GM12878 (cell line): ENCODE data around the gene MIEN1. TPM values are rescaled to one million over a fixed set of nuclear protein-coding genes. Genes with fewer than 3 reads are reported as not detected.

Experiments used
- ATAC-seq: fragments of 200-7000 bp; cut with Tn5 transposase; 3 replicates; pipeline ENCODE4 v1.9.1; 2020; ENCODE audit warnings: mild to moderate bottlenecking, moderate library complexity
- BruUV-seq: library from RNA; stranded (reverse); fragments of 400-500 nt; replicated peaks from 2 replicates; lab custom pipeline; 2021; lab: Mats Ljungman, UMichigan
- CTCF ChIA-PET: fragments of 300-600 bp; sonication (Branson Sonifier 250); formaldehyde crosslinking; extraction: SDS; loops from one replicate; lab custom pipeline; 2021; ENCODE audit warnings: inconsistent platforms; lab: Yijun Ruan, JAX
- POLR2A ChIA-PET: fragments of 350-600 bp; formaldehyde crosslinking; extraction: SDS; loops from one replicate; lab custom pipeline; 2021; ENCODE audit warnings: inconsistent platforms; lab: Charles Lee
- RAD21 ChIA-PET: fragments of 300-600 bp; sonication (Branson Sonifier 250); formaldehyde crosslinking; loops from one replicate; lab custom pipeline; 2023; ENCODE audit warnings: antibody characterized with exemption; ENCODE audit not compliant: unreplicated experiment; lab: Charles Lee
- SMC1A ChIA-PET: fragments of 300-600 bp; sonication (Branson Sonifier 250); formaldehyde crosslinking; loops from one replicate; lab custom pipeline; 2023; ENCODE audit not compliant: unreplicated experiment, uncharacterized antibody; lab: Charles Lee
- DNase-seq: peaks from one replicate; pipeline ENCODE4 v3.0.0-alpha.2; 2011; ENCODE audit warnings: low read depth, low spot score
- FAIRE-seq: peaks from 3 replicates; lab custom pipeline; 2011; peaks lifted over from hg19 to GRCh38; lab: Jason Lieb, UNC
- H2AFZ ChIP-seq: 2 replicates; pipeline ENCODE4 v1.6.0; 2011; ENCODE audit warnings: low read depth, low read length, control low read depth; ENCODE audit not compliant: control insufficient read depth
- H3K27ac ChIP-seq: 2 replicates; pipeline ENCODE4 v1.5.1; 2011; ENCODE audit warnings: control low read depth; ENCODE audit not compliant: control insufficient read depth, insufficient read depth
- H3K27me3 ChIP-seq, 2 experiments: replicated peaks in 1 of 2; 2 replicates each; pipeline versions ENCODE4 v1.6.0 to v1.6.1; 2011; ENCODE audit warnings: low read length in 1 of 2; ENCODE audit not compliant: control insufficient read depth in 2 of 2, insufficient read depth in 2 of 2
- H3K36me3 ChIP-seq, 2 experiments: 2 replicates each; pipeline ENCODE4 v1.5.1; 2011; ENCODE audit warnings: low read length in 1 of 2; ENCODE audit not compliant: control insufficient read depth in 2 of 2, insufficient read depth in 2 of 2
- H3K4me1 ChIP-seq: 2 replicates; pipeline ENCODE4 v1.6.1; 2011; ENCODE audit warnings: mild to moderate bottlenecking, low read length, moderate library complexity, mixed read lengths; ENCODE audit not compliant: control insufficient read depth, insufficient read depth
- H3K4me2 ChIP-seq: 2 replicates; pipeline ENCODE4 v1.6.0; 2011; ENCODE audit warnings: control low read depth; ENCODE audit not compliant: control insufficient read depth, insufficient read depth
- H3K4me3 ChIP-seq: fragments of 200-600 bp; sonication (generic); 2 replicates; pipeline ENCODE4 v1.5.1; 2016
- H3K79me2 ChIP-seq: 2 replicates; pipeline ENCODE4 v1.6.0; 2011; ENCODE audit warnings: low read length; ENCODE audit not compliant: control insufficient read depth, insufficient read depth
- H3K9ac ChIP-seq: 2 replicates; pipeline ENCODE4 v1.8.0; 2011; ENCODE audit warnings: low read length, control low read depth, mixed read lengths; ENCODE audit not compliant: control insufficient read depth, insufficient read depth
- H3K9me3 ChIP-seq: replicated peaks from 3 replicates; pipeline ENCODE4 v1.5.1; 2011; ENCODE audit warnings: mild to moderate bottlenecking, low read length; ENCODE audit not compliant: control insufficient read depth, insufficient read depth
- H4K20me1 ChIP-seq: 2 replicates; pipeline ENCODE4 v1.6.0; 2011; ENCODE audit not compliant: control insufficient read depth, insufficient read depth
- CEBPZ ChIP-seq: fragments of 150-350 bp; IDR thresholded peaks from 2 replicates; pipeline ENCODE4 v1.6.1; 2016; ENCODE audit warnings: low read depth, low read length
- SUZ12 ChIP-seq: fragments of 200-600 bp; sonication (generic); IDR thresholded peaks from one replicate; pipeline ENCODE4 v1.6.1; 2018; ENCODE audit warnings: antibody characterized with exemption, mild to moderate bottlenecking; ENCODE audit not compliant: unreplicated experiment
- WGBS: methylation state at CpG from one replicate; pipeline ENCODE4 v1.1.6; 2016; ENCODE audit warnings: low lambda C conversion rate; ENCODE audit not compliant: insufficient replicate concordance, insufficient coverage; ENCODE audit errors: missing lambda C conversion rate; 5-methylcytosine and 5-hydroxymethylcytosine counted together
- in situ Hi-C: fragments of 300-500 bp; cut with MboI; formaldehyde crosslinking; loops from 9 replicates; pipeline ENCODE4 v1.14.3; 2018; ENCODE audit warnings: mixed read lengths
- intact Hi-C: fragments of 100-400 bp; cut with micrococcal nuclease; formaldehyde crosslinking; loops from one replicate; pipeline ENCODE4 v1.14.2; 2022; ENCODE audit not compliant: unreplicated experiment
- polyA plus RNA-seq, 11 experiments: library from polyadenylated mRNA; depleted of rRNA in 4 of 11; unstranded in 6 of 11; stranded (reverse) in 5 of 11; fragments of >200 nt; fragmentation: Nextera tagmentation in 4 of 11; fragmentation: Illumina TruSeq in 1 of 11; extraction: Ambion mirVana in 4 of 11; extraction: Trizol in 1 of 11; gene quantifications; 1 replicate in 1 of 11; 2 replicates in 10 of 11; pipeline versions ENCODE4 v1.2.1 to v1.2.3, GENCODE V29; 2011 to 2016; ENCODE audit warnings: inconsistent platforms in 2 of 11, missing spikeins in 2 of 11, low read depth in 1 of 11
- total RNA-seq, 4 experiments: library from RNA; depleted of rRNA in 3 of 4; stranded (reverse); fragments of >200 nt in 3 of 4; fragmentation: Illumina TruSeq in 1 of 4; extraction: Trizol in 1 of 4; gene quantifications; 2 replicates each; pipeline versions ENCODE4 v1.2.1 to v1.2.3, GENCODE V29; 2013 to 2021

The MIEN1 gene
- total and polyA plus RNA-seq, 10 of the 15 experiments (the other 5 are each of a cell fraction or from before 2014, with no cell fraction given): 24.9 to 89.1 (median 47.7) TPM

DNA sequence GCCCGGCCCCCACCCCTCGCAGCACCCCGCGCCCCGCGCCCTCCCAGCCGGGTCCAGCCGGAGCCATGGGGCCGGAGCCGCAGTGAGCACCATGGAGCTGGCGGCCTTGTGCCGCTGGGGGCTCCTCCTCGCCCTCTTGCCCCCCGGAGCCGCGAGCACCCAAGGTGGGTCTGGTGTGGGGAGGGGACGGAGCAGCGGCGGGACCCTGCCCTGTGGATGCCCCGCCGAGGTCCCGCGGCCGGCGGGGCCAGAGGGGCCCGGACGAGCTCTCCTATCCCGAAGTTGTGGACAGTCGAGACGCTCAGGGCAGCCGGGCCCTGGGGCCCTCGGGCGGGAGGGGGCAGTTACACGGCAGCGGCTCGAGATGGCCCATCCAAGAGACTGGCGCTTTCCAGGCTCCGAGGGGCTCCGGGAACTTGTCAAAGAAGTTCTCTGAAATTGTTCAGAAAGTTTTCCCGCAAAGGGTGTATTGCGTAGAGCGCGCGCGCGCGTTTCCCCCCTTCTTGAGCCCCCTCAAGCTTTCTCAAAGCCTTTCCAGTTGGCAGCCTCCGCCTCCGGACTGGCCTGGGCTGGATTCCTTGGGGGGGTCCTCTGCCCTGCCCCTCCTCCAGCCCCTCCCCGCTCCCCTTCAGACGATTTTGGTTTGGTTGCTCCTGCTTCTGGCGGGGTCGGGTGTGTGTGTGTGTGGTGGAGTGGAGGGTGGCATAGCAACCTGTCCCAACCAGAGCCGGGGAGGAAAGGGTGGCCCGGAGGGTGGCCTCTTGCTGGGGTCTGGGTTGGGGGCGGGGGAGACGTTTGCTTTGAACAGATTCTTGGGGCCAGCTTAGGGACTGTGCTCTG is 30.0 kb downstream of the MIEN1 start:
- no peak for FAIRE-seq
- H3K4me3 ChIP-seq: no peak overlapping the region
- no peak overlapping the region for H3K4me2 ChIP-seq
- DNase-seq: no peak
- WGBS: 35% methylated on average over 49 of the region's 57 CpGs
- POLR2A ChIA-PET: no interaction called here
- no peak overlapping the region for H2AFZ ChIP-seq
- H3K9ac ChIP-seq: no peak overlapping the region
- H3K4me1 ChIP-seq: peaks cover 11% of the 10 kb centered on the region
- BruUV-seq: no TSS peak
- RAD21 ChIA-PET: no interaction called here
- H3K36me3 ChIP-seq: no peaks in the 10 kb centered on the region
- H3K27ac ChIP-seq: no peak overlapping the region
- in situ Hi-C loops: no loop called here
- no peaks in the 10 kb centered on the region for H3K79me2 ChIP-seq
- SMC1A ChIA-PET: no interaction called here
- CTCF ChIA-PET: interaction anchor here (1.9 to 3.3 kb wide), 2 partner anchors 29 to 46 kb away, joined by 4 to 11 read pairs; no protein-coding TSS in a partner anchor
- intact Hi-C loops: no loop called here
- no peaks in the 10 kb centered on the region for H3K9me3 ChIP-seq
- no peaks in the 10 kb centered on the region for H4K20me1 ChIP-seq
- ATAC-seq: no peak
- no peak for TF ChIP-seq CEBPZ
- peak; percentile 59 for TF ChIP-seq SUZ12
- TF ChIP-seq, all 136 proteins: peak for 1
- H3K27me3 ChIP-seq: peaks cover 0 to 7% of the 10 kb centered on the region in 2 experiments; a peak in 2 of 4 replicates
